ENCODE data around the gene CSRNP3.
A peak's percentile ranks its signal among the peaks of the same experiment; 100 is the strongest.

CSRNP3 gene

DNA sequence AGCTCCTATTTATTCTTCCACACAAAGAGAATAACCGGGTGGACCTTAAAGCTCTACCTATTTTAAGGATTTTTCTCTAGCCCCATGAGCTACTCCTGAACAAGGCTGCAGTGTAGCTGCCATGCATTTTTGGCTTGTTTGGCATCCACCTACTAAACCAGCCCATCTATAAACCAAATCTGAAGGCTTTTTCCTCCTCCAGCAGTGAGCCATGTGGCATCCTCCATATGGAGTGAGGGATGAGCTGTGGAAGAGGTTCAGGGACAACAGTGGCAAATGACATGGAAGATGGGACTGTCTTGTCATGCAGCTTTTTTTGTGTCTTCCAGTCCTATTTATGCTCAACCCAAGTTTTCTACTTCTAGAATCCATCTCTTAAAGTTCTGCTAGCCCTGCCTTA lies 224.3 kb downstream of the CSRNP3 start:
- no peak for DNase-seq

GRCh38 chr2:165697748-165698443 lies 228.4 kb downstream of the CSRNP3 start:
- DNase-seq: no peak

DNA sequence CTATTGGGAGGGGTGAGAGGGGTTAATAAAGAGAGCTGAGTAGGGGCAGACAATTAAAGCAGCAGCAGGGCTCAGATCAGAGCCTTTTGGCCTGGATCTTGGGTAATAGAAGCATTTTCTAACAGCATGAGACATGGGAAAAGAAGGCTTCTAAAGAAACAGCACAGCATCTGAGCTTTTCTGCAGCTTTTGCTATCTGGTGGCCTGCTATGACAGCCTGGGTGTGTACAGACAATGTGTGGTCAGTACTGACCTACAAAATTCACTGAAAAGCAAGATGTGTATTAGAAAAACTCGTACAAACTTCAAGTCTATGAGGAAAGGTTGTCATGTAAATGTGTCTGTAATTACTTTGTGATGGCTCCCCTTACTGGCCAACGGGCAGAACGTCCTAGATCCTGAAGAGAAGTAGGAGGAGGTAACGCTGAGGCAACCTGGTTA lies 229.0 kb downstream of the CSRNP3 start:
- DNase-seq: peak; percentile 55

DNA sequence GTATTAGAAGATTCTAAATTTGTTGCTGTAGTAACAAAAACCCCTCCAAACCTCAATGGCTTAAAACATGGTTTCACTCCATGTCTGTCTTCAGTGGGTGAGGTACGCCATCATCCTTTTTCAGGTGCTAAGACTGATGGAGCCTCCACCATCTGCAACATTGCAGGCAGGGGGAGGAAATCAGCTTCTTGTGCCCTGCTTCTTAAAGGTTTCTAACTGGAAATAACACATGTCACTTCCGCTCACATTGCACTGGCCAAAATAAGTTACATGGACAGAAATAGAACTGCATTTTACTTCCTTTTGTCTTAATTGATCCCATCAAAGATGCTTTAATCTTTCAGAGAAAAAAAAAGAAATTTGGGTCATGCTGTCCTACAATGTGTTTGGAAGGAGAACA lies 230.4 kb downstream of the CSRNP3 start:
- DNase-seq: no peak

DNA sequence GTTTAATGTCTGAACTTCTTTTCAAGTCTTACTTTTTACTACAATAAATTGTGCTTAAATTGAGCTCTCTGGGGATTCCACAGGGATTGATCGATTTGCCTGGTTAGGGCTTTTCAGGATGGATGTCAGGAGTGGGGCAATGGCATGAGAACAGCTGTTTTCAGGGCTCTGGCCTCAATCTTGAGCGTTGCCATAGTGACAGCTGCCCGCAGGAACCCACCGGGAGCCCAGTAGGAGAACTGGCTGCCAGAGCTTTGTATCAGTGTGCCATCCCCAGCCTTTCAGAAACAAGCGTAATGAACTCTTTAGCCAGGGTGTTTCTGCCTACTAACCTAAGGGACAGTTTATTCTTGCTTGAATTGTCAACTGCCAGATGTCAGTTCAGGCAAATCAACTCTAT lies 231.0 kb downstream of the CSRNP3 start:
- no peak for DNase-seq

- no peak for DNase-seq
These were observed 231.6 kb downstream of the CSRNP3 start for GRCh38 chr2:165701147-165701546.

- DNase-seq: no peak
These were observed 237.5 kb downstream of the CSRNP3 start for GRCh38 chr2:165706960-165707487.

DNA sequence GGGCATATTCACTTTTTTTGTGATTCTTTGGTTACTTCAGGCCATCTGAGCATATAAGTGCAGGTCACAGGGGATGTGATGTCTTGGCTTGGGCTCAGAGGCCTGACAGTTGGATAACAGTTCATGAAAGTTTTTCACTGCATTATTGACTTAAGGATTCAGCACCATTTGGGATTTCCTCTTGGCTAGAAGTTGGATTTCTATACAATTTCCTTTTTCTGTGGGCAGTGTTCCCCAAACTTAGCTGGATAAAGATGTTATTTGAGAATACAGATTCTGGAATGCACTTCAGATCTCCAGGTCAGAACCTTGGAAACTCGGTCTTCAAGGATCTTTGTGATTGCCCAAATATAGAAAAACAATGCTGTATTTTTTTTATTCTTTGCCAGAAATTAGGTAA lies 246.6 kb downstream of the CSRNP3 start:
- no peak for DNase-seq

GRCh38 chr2:165718610-165719210 lies 249.2 kb downstream of the CSRNP3 start:
- peak; percentile 24 for DNase-seq

GRCh38 chr2:165720511-165720910 lies 251.0 kb downstream of the CSRNP3 start:
- no peak for DNase-seq

- no peak for DNase-seq
These were observed 255.9 kb downstream of the CSRNP3 start for GRCh38 chr2:165725421-165725820.

Data from DMS153 (cell line).